IPS DF 6.9 (cell line): ENCODE measurements around the gene CAMLG.

ENCODE experiments used
- DNase-seq: peaks from one replicate; pipeline ENCODE4 v3.0.0-alpha.2; 2013; ENCODE audit warnings: low read depth, low spot score
- H3K27ac ChIP-seq: one replicate; pipeline ENCODE4 v1.5.1; 2013; ENCODE audit warnings: low read length, control low read depth
- H3K27me3 ChIP-seq: 2 replicates; pipeline ENCODE4 v1.6.1; 2013; ENCODE audit warnings: mild to moderate bottlenecking, low read length; ENCODE audit not compliant: control insufficient read depth, insufficient read depth
- H3K36me3 ChIP-seq: 2 replicates; pipeline ENCODE4 v1.6.1; 2013; ENCODE audit warnings: low read length; ENCODE audit not compliant: control insufficient read depth, insufficient read depth
- H3K4me1 ChIP-seq: 2 replicates; pipeline ENCODE4 v1.6.1; 2013; ENCODE audit warnings: low read length; ENCODE audit not compliant: control insufficient read depth, insufficient read depth
- H3K4me3 ChIP-seq: 2 replicates; pipeline ENCODE4 v1.5.1; 2013; ENCODE audit warnings: mild to moderate bottlenecking, low read length
- H3K9me3 ChIP-seq: 2 replicates; pipeline ENCODE4 v1.6.1; 2013; ENCODE audit warnings: low read length, inconsistent platforms; ENCODE audit not compliant: control insufficient read depth, insufficient read depth
- WGBS: extraction: QIAGEN DNeasy Blood & Tissue Kit; methylation state at CpG from one replicate; pipeline ENCODE4 v1.1.7; 2013; ENCODE audit warnings: mixed read lengths, missing lambda C conversion rate; ENCODE audit not compliant: insufficient read length, insufficient coverage; 5-methylcytosine and 5-hydroxymethylcytosine counted together

CAMLG gene

DNA sequence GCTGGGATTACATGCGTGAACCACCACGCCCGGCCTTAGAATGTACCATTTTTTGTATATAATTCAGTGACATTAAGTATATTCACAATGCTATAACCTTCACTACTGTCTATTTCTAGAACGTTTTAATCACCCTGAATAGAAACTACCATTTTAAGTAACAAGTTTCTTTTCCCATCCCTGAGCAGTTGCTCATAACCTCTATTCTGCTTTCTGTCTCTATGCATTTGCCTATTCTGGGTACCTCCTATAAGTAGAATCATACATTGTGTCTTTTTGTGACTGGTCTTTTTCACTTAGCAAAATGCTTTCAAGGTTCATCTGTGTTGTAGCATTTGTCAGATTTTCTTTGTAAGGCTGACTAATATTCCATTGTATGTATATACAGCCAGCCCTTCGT is 60.1 kb downstream of the CAMLG start:
- no peak overlapping the region for H3K4me3 ChIP-seq

More for the DNA sequence above, 60.1 kb downstream of the CAMLG start:
- Histone ChIP-seq H3K27ac (no peak overlapping the region), H3K9me3 (no peaks in the 10 kb centered on the region), H3K27me3 (no peaks in the 10 kb centered on the region), H3K4me1 (no peaks in the 10 kb centered on the region), H3K36me3 (peaks cover 16% of the 10 kb centered on the region; the same call in 1 of the 2 replicates)
- WGBS: no CpG with 5 or more reads among the region's 5 CpGs
- no peak for DNase-seq
